ENCODE measurements around the gene PISD.

Gene PISD

DNA sequence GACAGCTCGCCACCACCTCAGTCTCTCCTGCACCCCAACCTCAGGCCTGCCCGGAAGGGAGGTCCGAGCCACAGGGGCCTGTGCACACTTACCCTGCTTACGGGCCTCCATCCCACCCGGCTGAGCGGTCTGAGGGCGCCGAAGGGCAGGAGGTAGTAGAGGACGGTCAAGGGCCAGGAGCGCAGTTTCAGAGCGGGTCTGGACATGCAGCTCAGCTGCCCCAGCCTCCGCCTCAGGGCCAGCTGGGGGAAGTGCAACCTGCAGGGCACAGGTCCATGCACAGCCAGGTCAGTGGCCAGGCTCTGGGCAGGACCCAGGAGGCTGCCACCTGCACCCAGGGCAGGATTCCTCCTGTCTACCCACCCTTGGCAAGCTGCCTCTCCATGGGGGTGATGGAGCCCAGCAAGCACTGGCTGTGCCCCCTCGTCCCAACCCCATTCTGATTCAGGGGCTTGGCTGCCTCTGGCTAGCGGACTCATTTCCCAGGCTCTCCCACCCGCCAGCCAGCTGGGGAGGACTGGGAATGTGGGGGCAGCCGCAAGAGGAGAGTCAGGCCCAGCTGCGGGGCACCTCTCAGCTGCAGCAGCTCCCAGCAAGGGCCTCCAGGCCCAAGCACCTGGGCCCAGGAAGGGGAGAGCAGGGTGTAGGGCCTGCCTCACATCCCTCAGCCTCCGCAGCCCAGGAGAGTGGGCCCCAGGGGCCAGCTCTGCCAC lies 38.3 kb downstream of the PISD start:
- FAIRE-seq = no peak

GRCh38 chr22:31622980-31623379 lies 39.0 kb downstream of the PISD start:
- FAIRE-seq = no peak

DNA sequence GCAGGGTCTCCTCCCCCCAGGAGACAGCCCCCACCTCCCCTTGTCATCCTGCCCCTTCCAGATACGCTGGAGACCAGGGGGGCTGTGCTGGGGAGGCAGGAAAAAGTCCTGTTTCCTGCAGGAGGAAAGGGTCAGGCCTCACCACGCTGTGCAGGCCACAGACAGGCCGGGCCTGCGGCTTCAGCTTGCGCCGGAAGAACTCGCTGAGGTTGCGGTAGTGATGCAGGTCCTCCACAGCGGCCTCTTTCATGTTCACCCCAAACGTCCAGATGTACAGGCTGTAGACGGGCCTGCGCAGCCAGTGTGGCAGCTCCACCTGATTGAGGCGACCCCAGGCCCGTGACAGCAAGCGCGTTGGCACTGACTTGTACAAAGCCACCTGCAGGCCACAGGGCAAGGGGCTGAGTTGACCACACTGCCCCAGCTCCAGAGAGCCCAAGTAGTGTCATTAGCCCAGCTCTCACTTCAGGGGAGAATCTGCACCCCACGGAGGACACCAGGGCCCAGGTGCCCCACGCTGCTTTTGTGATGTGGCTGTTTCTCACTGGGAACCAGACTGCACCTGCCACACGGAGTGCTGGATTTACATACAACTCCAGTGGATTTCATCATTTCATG lies 40.4 kb downstream of the PISD start:
- FAIRE-seq = no peak

GRCh38 chr22:31620756-31621480 lies 41.1 kb downstream of the PISD start:
- FAIRE-seq = no peak

DNA sequence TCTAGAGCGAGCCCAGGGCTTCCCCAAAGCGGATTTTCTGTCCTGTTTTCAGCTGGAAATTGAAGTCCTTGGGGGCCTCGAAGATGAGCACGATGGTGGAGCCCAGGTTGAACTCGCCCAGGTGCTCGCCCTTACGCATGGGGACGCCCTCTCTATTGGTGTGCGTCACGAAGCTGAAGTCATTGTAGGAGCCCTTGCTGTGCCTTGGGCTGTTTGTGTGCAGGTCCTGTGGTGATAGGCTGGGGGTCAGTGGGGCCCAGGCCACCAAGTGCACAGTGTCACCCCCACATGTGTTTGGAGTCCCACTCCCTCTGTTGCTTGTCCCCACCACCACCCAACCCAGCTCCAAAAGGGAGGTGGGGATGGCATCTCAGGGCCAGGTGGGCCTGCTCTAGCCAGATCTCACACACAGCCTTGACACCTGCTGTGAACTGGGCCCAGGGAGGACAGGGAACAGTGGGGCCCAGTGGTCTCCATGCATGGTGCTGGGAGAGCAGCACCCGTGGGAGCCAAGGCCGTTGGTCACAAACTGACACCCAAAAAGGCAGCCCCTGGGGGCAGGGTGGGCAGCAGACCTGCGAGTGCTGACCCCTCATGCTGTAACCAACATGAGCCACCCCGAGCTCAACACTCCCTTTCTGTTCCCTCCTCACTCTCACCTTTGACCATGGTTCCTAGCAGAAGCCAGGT lies 42.3 kb downstream of the PISD start:
- FAIRE-seq = no peak

- no peak for FAIRE-seq
Measured at GRCh38 chr22:31618471-31619176, 43.4 kb downstream of the PISD start.

DNA sequence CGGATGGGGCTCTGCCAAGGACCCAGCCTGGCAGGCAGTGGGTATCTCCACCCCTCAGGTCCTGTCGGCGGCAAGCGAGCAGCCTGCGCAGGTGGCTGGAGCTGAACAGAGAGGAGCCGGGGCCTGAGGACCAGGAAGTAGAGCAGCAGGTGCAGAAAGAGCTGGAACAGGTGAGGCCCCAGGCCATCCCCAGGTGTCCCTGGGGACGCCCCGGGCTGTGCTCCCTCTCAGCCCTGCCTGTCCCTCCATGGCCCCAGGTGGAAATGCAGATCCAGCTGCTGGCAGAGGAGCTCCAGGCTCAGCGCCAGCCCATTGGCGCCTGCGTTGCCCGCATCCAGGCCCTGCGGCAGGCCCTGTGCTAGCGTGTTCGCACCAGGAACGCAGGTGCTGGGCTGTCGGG lies 44.0 kb downstream of the PISD start:
- no peak for FAIRE-seq

- FAIRE-seq = no peak
Measured at GRCh38 chr22:31616315-31616980, 45.6 kb downstream of the PISD start.

- FAIRE-seq = no peak
Measured at GRCh38 chr22:31615940-31616314, 46.1 kb downstream of the PISD start.

DNA sequence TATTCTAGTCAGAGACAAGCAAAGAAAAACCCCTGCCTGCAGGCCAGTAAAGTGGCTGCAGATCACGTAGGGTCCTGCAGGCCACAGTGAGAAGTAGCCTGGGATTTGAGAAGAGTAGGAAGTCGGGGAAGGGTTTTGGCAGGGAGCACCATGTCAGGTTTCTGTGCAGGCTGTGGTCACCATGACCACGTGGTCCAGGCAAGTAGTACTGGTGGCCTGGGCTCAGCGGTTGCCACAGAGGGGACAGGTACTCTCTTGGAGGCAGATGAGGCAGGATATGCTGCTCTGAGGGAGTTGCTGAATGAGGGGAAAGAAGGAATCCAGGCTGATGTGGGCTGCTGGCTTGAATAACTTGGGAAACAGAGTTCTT lies 46.5 kb downstream of the PISD start:
- no peak for FAIRE-seq

GRCh38 chr22:31614781-31615490 lies 47.1 kb downstream of the PISD start:
- FAIRE-seq = no peak

DNA sequence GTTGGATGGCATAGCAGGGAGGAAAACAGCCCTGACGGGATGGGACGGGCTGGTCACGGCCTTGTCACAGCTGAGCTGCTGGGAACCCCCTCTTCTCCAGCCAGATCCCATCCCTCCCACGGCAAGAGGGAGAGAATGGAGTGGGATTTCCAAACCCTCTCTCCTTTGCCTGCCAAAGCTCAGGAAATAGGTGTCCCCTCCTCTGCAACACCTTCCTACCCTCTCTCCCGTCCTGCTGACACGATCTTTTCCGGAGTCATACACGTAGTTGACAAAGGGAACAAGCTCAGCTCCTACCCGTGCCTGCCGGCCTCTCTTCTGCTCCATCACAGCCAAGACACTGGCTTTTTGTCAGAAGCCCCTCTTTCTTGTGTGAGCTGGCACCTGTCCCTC lies 48.1 kb downstream of the PISD start:
- no peak for FAIRE-seq

- no peak for FAIRE-seq
Measured at GRCh38 chr22:31613286-31613903, 48.6 kb downstream of the PISD start.

- no peak for FAIRE-seq
Measured at GRCh38 chr22:31612891-31613285, 49.1 kb downstream of the PISD start.

DNA sequence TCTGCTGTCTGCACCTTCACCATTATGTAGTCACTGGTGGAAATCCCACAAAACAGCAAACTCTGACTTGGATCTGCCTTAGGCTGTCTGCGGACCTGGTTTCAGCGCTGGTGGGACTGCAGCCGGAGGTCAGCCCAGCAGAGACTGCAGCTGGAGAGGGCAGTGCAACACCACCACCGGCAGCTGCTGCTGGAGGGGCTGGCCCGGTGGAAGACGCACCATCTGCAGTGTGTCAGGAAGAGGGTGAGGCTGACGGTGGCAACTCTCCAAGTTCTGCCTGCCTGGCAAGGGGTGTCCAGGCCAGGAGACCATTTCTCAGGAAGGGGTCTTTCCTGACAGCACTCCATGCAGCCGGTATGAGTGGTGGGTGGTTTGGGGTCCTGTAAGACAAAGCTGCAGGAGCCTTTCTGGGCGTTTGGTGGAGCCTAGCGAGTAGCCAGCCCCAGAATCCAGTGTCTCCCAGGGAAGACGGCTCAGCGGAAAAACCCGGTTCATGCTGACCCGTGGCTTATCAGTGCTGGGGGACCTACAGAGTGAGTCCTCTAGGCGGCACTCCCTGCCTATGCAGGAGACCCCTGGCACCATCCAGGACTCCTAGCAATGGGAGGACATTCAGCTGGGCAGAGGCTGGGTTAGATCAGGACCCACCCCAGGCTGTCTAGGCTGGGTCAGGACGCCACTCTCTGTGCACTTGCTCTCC lies 50.8 kb downstream of the PISD start:
- FAIRE-seq = no peak

DNA sequence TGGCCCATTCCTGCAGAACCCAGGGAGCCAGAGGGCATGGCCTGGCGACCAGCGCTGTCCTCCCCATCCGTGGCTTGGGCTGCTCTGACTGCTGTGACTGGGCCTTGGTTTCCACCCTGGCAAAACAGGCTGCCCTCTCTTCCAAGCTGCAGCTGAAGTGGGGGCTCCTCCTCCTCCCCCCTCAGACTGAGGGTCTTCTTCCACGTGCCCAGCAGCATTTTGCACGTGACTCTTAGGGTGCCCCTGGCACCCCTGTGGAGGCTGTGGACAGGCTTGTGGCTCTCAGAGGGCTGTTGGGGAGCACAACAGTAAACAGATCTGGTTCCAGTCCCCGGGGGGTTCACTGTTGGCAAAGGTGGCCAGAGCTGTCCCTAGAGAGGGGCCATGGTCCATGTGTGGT lies 51.4 kb downstream of the PISD start:
- FAIRE-seq = no peak

DNA sequence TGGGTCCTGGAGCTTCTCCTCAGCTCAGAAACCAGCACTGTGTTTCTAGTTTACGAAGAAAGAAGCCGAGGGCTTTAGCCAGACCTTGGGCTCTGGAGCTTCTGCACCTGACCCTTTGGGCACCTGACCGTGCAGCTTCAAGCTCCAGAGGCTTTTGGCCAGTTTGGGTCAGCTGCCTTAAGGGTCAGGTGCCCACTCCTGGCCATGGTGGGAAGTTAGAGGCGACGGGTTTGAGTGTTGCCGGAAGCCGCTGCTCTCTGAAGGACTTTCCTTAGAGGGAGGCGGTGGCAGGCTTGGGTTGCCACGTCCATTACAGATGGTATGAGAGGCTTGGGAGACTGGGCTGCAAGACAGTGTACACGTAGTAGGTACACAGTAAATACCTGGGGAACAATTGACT lies 52.3 kb downstream of the PISD start:
- FAIRE-seq = no peak

- FAIRE-seq = no peak
Measured at GRCh38 chr22:31607696-31608095, 54.3 kb downstream of the PISD start.

- FAIRE-seq = no peak
Measured at GRCh38 chr22:31605851-31606585, 56.0 kb downstream of the PISD start.

Data from A204.1 (cell line).